ENCODE measurements around the gene ARL6IP4. TPM values are rescaled to one million over a fixed set of nuclear protein-coding genes. Genes with fewer than 3 reads are reported as not detected.

Gene ARL6IP4
- total and polyA plus RNA-seq, 2 of the 4 experiments (the other 2 are of a cell fraction): 161 to 254 TPM

GRCh38 chr12:122999986-123000420 lies 19.5 kb downstream of the ARL6IP4 start (continued):
- TF ChIP-seq CTCF (conservative IDR thresholded peaks at IDR 0.05; ENCODE audit: low read depth, low read length): no peak

- H2AK9ac ChIP-seq (replicated peaks; ENCODE audit: low read depth, low read length, poor library complexity): no peak overlapping the region
- H4K8ac ChIP-seq (ENCODE audit: low read depth in 2 of 2, low read length in 2 of 2): no peak overlapping the region
- dilution Hi-C loops (cut with HindIII; ENCODE audit: low sequenced_read_pairs, unreplicated experiment): no loop called here
- H2BK5ac ChIP-seq (ENCODE audit: low read depth, low read length, poor library complexity, severe bottlenecking): no peak overlapping the region
- no peak overlapping the region for H3K14ac ChIP-seq (replicated peaks; ENCODE audit: low read depth, low read length)
- H4K91ac ChIP-seq (ENCODE audit: insufficient read depth, low read depth, low read length): no peak overlapping the region
- DNase-seq (no peak), ATAC-seq (ENCODE audit: low read depth) (no peak)
- CTCF ChIA-PET: no interaction called here
- no peaks in the 10 kb centered on the region for H3K9me3 ChIP-seq (ENCODE audit: control insufficient read depth, insufficient read depth, low read length)
- no peaks in the 10 kb centered on the region for H3K4me1 ChIP-seq (ENCODE audit: control insufficient read depth, insufficient read depth, low read length)
- H3K79me1 ChIP-seq (ENCODE audit: low read depth in 1 of 2, low read length in 2 of 2): no peaks in the 10 kb centered on the region
- H3K56ac ChIP-seq (ENCODE audit: extremely low read depth, insufficient read depth, low read length): no peak overlapping the region
- TF ChIP-seq USF2 (IDR thresholded peaks at IDR 0.05; ENCODE audit: low read depth, low read length) (no peak), POLR2A (IDR thresholded peaks at IDR 0.05; ENCODE audit: low read depth, low read length) (no peak), NFE2L2 (IDR thresholded peaks at IDR 0.05; ENCODE audit: low read depth, low read length) (no peak), FOS (IDR thresholded peaks at IDR 0.05; ENCODE audit: low read depth, low read length) (no peak), RAD21 (IDR thresholded peaks at IDR 0.05; ENCODE audit: low read length) (no peak), MXI1 (IDR thresholded peaks at IDR 0.05; ENCODE audit: borderline replicate concordance, low read depth, low read length) (no peak)
- no peak overlapping the region for H2BK20ac ChIP-seq (ENCODE audit: low read depth, low read length)
- no peak overlapping the region for H3K4me2 ChIP-seq (ENCODE audit: low read depth, low read length)
- no peaks in the 10 kb centered on the region for H4K20me1 ChIP-seq (ENCODE audit: insufficient read depth, low read length)
- H2AFZ ChIP-seq (replicated peaks; ENCODE audit: low read length, poor library complexity): no peak overlapping the region
- no peak overlapping the region for H2AK5ac ChIP-seq (ENCODE audit: low read depth, low read length)
- H2BK15ac ChIP-seq (ENCODE audit: low read depth, low read length): no peak overlapping the region
- no peak overlapping the region for H3K9ac ChIP-seq (ENCODE audit: low read depth, low read length)
- H3K27ac ChIP-seq (ENCODE audit: insufficient read depth, low read length): no peak overlapping the region
- 100% methylated on average over 1 of the region's 10 CpGs; no CpG with 5 or more reads in 1 of the 2 experiments for WGBS, 2 experiments (ENCODE audit: extremely low coverage in 2 of 2, insufficient read length in 1 of 2)
- POLR2A ChIA-PET (ENCODE audit: unreplicated experiment): no interaction called here
- no TSS peak for BruUV-seq (replicated peaks)
- no peak overlapping the region for H3K23ac ChIP-seq (ENCODE audit: low read depth, low read length)
- H4K5ac ChIP-seq (ENCODE audit: low read depth, low read length): no peak overlapping the region
- H3K36me3 ChIP-seq (ENCODE audit: control insufficient read depth, insufficient read depth, low read length): peaks cover 33% of the 10 kb centered on the region
- no peak overlapping the region for H3K18ac ChIP-seq (ENCODE audit: low read depth, low read length)
- H3K4me3 ChIP-seq (ENCODE audit: insufficient read depth, low read depth, low read length): no peak overlapping the region
- intact Hi-C loops (cut with micrococcal nuclease): no loop called here
- H3K4ac ChIP-seq (ENCODE audit: low read depth, low read length): no peak overlapping the region
- in situ Hi-C loops (cut with MboI; ENCODE audit: low sequenced_read_pairs): no loop called here
- no peaks in the 10 kb centered on the region for H3K9me1 ChIP-seq (ENCODE audit: insufficient read depth, low read length)
- H3K27me3 ChIP-seq (ENCODE audit: control insufficient read depth, insufficient read depth, low read length): no peaks in the 10 kb centered on the region
- no peak overlapping the region for H2BK120ac ChIP-seq (ENCODE audit: low read depth, low read length)
These were observed 20.1 kb downstream of the ARL6IP4 start for GRCh38 chr12:123000578-123000977.

Measured in IMR-90 (cell line).